Erythroblast (primary cell): Measurements from ENCODE around the gene PALLD.

Source experiments
- GATA1 ChIP-seq: IDR thresholded peaks from 2 replicates; pipeline ENCODE4 v1.6.1; 2011; ENCODE audit warnings: low read depth, mild to moderate bottlenecking, control low read depth, low read length, moderate library complexity
- POLR2A ChIP-seq: IDR thresholded peaks from 2 replicates; pipeline ENCODE4 v1.6.1; 2011; ENCODE audit warnings: mild to moderate bottlenecking, low read length

DNA sequence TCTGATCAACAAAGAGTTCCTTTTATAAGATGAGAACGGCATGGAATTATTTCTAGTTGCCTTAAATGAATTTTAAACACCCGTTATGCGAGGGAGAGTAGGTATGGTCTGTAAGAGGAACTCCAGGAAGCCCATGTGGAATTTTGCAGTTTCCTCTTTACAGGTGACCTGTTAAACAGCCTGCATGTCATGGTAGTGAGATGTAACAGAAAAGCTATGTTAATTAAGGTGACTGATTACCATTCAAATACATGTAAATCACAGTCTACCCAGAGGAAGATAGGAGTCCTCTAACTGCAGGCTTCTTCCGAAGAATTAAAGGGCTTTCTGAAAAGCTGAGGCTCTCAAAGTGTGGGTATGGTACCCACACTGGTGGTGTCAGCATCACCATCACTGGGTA, 349.6 kb downstream of the PALLD start:
- TF ChIP-seq POLR2A, result no peak
- no peak for TF ChIP-seq GATA1
